Ovary (tissue), 9 donors: ENCODE results near the gene COL5A2. TPM values are rescaled to one million over a fixed set of nuclear protein-coding genes. Genes with fewer than 3 reads are reported as not detected.
A peak's percentile ranks its signal among the peaks of the same experiment; 100 is the strongest.

ENCODE experiments used
- DNase-seq, 5 donors: peaks; one replicate each; pipeline ENCODE4 v3.0.0-alpha.2; 2019 to 2020
- H3K27ac ChIP-seq, 2 donors: fragments of 200-600 bp; one replicate each; pipeline versions ENCODE4 v1.5.1 to v1.8.0; 2019 to 2022
- H3K27me3 ChIP-seq: fragments of 200-600 bp; one replicate; pipeline ENCODE4 v1.8.0; 2022
- H3K36me3 ChIP-seq: fragments of 200-600 bp; sonication (generic); one replicate; pipeline ENCODE4 v1.5.1; 2019
- H3K4me1 ChIP-seq: one replicate; pipeline ENCODE4 v1.8.1; 2013; ENCODE audit warnings: mild to moderate bottlenecking, moderate library complexity; ENCODE audit not compliant: insufficient read depth
- H3K4me3 ChIP-seq: fragments of 200-600 bp; sonication (generic); one replicate; pipeline ENCODE4 v1.5.1; 2017
- H3K9me3 ChIP-seq, 2 donors: fragments of 200-600 bp in 1 of 2; sonication (generic) in 1 of 2; one replicate each; pipeline versions ENCODE4 v1.5.1 to v1.8.1; 2013 to 2019; ENCODE audit warnings: mild to moderate bottlenecking in 1 of 2, moderate library complexity in 1 of 2
- EP300 ChIP-seq: sonication (generic); formaldehyde crosslinking; IDR thresholded peaks from one replicate; pipeline ENCODE4 v1.6.1; 2017; ENCODE audit warnings: antibody characterized with exemption
- POLR2A ChIP-seq: fragments of 450-650 bp; IDR thresholded peaks from one replicate; pipeline ENCODE4 v1.6.1; 2017; ENCODE audit warnings: antibody characterized with exemption, mild to moderate bottlenecking, moderate library complexity
- WGBS, 3 donors: extraction: QIAGEN DNeasy Blood & Tissue Kit in 1 of 3; methylation state at CpG; one replicate each; pipeline versions ENCODE4 v1.1.5 to v1.1.7; 2013 to 2017; 5-methylcytosine and 5-hydroxymethylcytosine counted together
- intact Hi-C, 4 donors: fragments of 100-400 bp; cut with DNase I; formaldehyde crosslinking; loops; one replicate each; pipeline versions ENCODE4 v1.11.0 to v1.15.1; 2022 to 2023
- polyA plus RNA-seq, 2 donors: library from polyadenylated mRNA; stranded (reverse); fragments of 200-250 nt in 1 of 2; fragments of 350-450 nt in 1 of 2; fragmentation: Illumina TruSeq in 1 of 2; extraction: RNeasy Lipid Tissue Mini Kit (QIAGEN cat#74804) in 1 of 2; gene quantifications; one replicate each; pipeline ENCODE4 v1.2.3, GENCODE V29; 2013 to 2014
- total RNA-seq, 7 donors: library from RNA; depleted of rRNA in 2 of 7; stranded (reverse); fragments of >200 nt in 2 of 7; fragmentation: NEBNext Ultra II Directional in 3 of 7; extraction: Animal tissue kit (Norgen Biotek cat#: 25700) in 3 of 7; gene quantifications; one replicate each; pipeline versions ENCODE4 v1.1.0 to v1.2.4, GENCODE V29; 2016 to 2023
- TF ChIP-seq, protein P1 (sequence below), 3 donors: fragments of 450-650 bp in 2 of 3; fragments of 200-600 bp in 1 of 3; IDR thresholded peaks; one replicate each; pipeline versions ENCODE4 v1.5.1 to v1.8.0; 2016 to 2022; ENCODE audit warnings: antibody characterized with exemption in 3 of 3, mild to moderate bottlenecking in 1 of 3
- donor health status: DM: no; HTN: no; CAD: no; lungs with moderate emphysema.
- donor health status: DM: no; HTN: no; CAD: no.
- donor health status: Bipolar disorder and iron deficiency.
- donor health status: DM: yes; HTN: yes; CAD: no.
- donor health status: DM: no; HTN: no; CAD: no.
- donor health status: DM: yes; HTN: yes; CAD: no.

The COL5A2 gene
- total and polyA plus RNA-seq, 9 donors = 25.2 to 46.8 (median 31.7) TPM

DNA sequence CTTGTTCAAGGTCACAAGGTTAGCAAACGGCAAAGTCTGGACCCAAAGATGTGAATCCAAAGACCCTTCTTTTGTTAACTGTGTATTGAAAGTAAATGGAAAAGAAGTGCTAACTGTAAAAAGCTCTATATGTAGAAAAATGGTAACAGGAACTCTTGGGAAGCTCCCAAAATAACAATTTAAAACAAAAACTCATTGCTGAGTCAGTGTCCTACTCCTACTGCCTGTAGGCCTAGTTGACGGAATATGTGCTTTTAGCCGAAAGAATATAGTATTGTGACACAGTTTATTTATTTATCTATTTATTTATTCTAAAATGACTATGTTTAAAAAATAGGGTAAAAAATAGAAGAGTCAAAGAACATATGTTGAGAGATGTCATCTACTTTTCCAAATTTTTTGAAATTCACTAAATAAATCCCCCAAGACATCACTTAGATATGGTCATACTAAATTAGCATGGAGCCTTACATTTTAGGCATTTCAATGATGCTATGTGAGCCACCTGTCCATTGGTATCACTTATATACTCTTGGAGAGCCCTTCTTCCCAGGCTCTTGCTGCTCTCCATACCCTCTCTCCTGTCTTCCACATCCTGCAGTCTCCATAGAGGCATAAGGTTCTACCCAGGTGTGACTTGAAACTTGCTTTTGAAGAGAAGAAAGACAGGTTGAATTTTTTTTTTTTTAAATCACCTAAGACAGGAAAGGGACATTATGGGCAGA lies 13.7 kb downstream of the COL5A2 start:
- no peak for DNase-seq
- H3K4me1 ChIP-seq = peaks cover 10% of the 10 kb centered on the region
- peak overlapping the region in 1 of 2 donors; percentile 2 for H3K27ac ChIP-seq

DNA sequence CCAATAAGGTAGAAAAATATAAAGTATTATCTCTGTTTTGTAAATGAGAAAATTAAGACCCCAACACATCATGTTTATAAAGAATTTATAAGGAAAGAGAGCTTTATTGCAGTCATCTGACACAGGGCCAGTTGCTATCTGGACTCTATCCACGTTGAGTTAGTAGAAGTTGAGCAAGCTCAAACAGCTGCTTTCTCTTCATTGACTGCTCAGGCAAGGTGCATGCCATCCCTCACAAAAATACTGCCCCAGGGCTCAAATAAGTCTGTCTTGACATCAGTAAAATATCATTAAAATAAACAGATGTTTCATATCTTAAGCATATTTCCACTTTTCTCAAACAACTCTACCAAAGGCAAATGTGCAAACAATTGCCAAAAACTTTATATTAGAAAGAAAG lies 14.8 kb downstream of the COL5A2 start:
- no peaks in the 10 kb centered on the region for H3K27me3 ChIP-seq
- peak in 3 of 5 donors; percentile 10 to 56 (median 38) for DNase-seq
- H3K27ac ChIP-seq = peak overlapping the region in 1 of 2 donors; percentile 59
- no peaks in the 10 kb centered on the region for H3K9me3 ChIP-seq
- H3K4me3 ChIP-seq = no peak overlapping the region
- intact Hi-C loops = loop anchor here in 1 of 4 donors (10.0 kb wide), 1 partner anchor 50 kb away; no protein-coding TSS in a partner anchor
- no peaks in the 10 kb centered on the region for H3K36me3 ChIP-seq
- 0 to 9% (median 6%) methylated on average over 1 of the region's 1 CpG for WGBS, 3 donors
- TF ChIP-seq EP300 (no peak), POLR2A (no peak)
- TF ChIP-seq, protein P1, sequence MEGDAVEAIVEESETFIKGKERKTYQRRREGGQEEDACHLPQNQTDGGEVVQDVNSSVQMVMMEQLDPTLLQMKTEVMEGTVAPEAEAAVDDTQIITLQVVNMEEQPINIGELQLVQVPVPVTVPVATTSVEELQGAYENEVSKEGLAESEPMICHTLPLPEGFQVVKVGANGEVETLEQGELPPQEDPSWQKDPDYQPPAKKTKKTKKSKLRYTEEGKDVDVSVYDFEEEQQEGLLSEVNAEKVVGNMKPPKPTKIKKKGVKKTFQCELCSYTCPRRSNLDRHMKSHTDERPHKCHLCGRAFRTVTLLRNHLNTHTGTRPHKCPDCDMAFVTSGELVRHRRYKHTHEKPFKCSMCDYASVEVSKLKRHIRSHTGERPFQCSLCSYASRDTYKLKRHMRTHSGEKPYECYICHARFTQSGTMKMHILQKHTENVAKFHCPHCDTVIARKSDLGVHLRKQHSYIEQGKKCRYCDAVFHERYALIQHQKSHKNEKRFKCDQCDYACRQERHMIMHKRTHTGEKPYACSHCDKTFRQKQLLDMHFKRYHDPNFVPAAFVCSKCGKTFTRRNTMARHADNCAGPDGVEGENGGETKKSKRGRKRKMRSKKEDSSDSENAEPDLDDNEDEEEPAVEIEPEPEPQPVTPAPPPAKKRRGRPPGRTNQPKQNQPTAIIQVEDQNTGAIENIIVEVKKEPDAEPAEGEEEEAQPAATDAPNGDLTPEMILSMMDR (IDR thresholded peaks at IDR 0.05) = no peak
- H3K4me1 ChIP-seq = peaks cover 10% of the 10 kb centered on the region

More for the DNA sequence above, 13.7 kb downstream of the COL5A2 start:
- TF ChIP-seq POLR2A = no peak
- TF ChIP-seq EP300 = no peak
- TF ChIP-seq, protein P1 (IDR thresholded peaks at IDR 0.05) = no peak
- 70 to 79% (median 78%) methylated on average over 3 of the region's 3 CpGs for WGBS, 3 donors
- Histone ChIP-seq H3K4me3 (no peak overlapping the region), H3K27me3 (no peaks in the 10 kb centered on the region), H3K36me3 (no peaks in the 10 kb centered on the region), H3K9me3 (no peaks in the 10 kb centered on the region)
- intact Hi-C loops = loop anchor here in 1 of 4 donors (10.0 kb wide), 1 partner anchor 51 kb away; no protein-coding TSS in a partner anchor

DNA sequence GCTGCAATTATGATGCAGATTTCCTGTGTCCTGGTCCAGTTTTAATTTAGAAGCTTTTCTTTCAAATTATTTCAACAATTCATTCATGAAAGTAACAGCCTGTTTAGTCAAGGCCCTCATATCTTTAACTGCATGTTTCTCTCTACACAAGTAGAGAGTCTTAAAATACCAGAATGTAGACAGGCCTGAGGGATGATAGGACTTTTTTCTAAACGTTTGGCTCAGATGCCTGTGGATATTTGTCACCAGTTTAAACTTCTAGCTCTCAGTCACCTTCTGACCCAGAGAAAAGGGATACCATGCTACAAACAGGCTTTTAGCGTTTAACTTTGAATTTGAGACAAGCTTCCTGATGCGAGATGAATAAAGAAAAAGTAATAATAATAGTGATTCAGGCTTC lies 15.7 kb downstream of the COL5A2 start:
- TF ChIP-seq POLR2A (no peak), EP300 (no peak)
- TF ChIP-seq, protein P1 (IDR thresholded peaks at IDR 0.05) = no peak
- Histone ChIP-seq H3K27ac (peak overlapping the region in 1 of 2 donors; percentile 59), H3K27me3 (no peaks in the 10 kb centered on the region), H3K36me3 (no peaks in the 10 kb centered on the region), H3K4me3 (no peak overlapping the region), H3K9me3 (no peaks in the 10 kb centered on the region), H3K4me1 (peaks cover 8% of the 10 kb centered on the region)
- intact Hi-C loops = loop anchor here in 1 of 4 donors (10.0 kb wide), 1 partner anchor 49 kb away; no protein-coding TSS in a partner anchor
- DNase-seq = no peak
- 7 to 12% (median 8%) methylated on average over 3 of the region's 3 CpGs for WGBS, 3 donors

DNA sequence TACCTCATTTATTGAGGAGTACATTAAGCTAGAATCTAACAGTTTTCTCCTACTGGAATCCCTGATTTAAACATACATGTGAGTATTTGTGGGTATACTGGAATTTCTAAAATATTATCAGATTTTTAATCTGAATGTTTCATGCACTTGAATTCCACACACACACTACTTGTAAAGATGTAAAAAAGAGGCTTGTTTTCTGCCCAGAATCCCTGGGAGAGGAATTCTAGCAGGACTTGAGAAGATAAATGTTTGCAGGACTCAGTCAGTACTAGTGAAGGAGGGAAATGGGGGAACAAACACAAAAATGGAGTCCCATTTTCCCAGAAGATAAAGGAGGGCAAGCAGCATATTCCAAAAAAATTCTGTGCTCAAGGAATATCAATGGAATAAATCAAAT lies 17.0 kb downstream of the COL5A2 start:
- H3K4me3 ChIP-seq = no peak overlapping the region
- no peaks in the 10 kb centered on the region for H3K27me3 ChIP-seq
- no peak overlapping the region for H3K27ac ChIP-seq
- no peaks in the 10 kb centered on the region for H3K9me3 ChIP-seq
- intact Hi-C loops = loop anchor here in 1 of 4 donors (10.0 kb wide), 1 partner anchor 48 kb away; no protein-coding TSS in a partner anchor
- no peaks in the 10 kb centered on the region for H3K36me3 ChIP-seq
- TF ChIP-seq, protein P1 (IDR thresholded peaks at IDR 0.05) = no peak
- TF ChIP-seq EP300 (no peak), POLR2A (no peak)
- H3K4me1 ChIP-seq = peaks cover 6% of the 10 kb centered on the region
- DNase-seq = no peak
